AG04450 (cell line): ENCODE data around the gene SDR9C7. TPM values are rescaled to one million over a fixed set of nuclear protein-coding genes. Genes with fewer than 3 reads are reported as not detected.
"Not testable (repeated sequence)": the region's sequence is repeated elsewhere in the genome, so short reads cannot be mapped to it uniquely, and the experiment has no call there.

ENCODE experiments used
- CTCF ChIA-PET: fragments of 300-600, 350-600 bp; formaldehyde crosslinking; extraction: SDS; loops from one replicate; lab custom pipeline; 2022; ENCODE audit warnings: antibody characterized with exemption, inconsistent platforms; lab: Charles Lee
- POLR2A ChIA-PET: fragments of 350-600 bp; formaldehyde crosslinking; extraction: SDS; loops from one replicate; lab custom pipeline; 2021; ENCODE audit warnings: antibody characterized with exemption, inconsistent platforms; lab: Yijun Ruan, JAX
- DNase-seq: peaks from one replicate; pipeline ENCODE4 v3.0.0-alpha.2; 2011; ENCODE audit warnings: low read depth, low spot score
- H3K27ac ChIP-seq: one replicate; pipeline ENCODE4 v1.5.1; 2012; ENCODE audit warnings: low read depth, low read length, control low read depth
- H3K27me3 ChIP-seq: one replicate; pipeline ENCODE4 v1.6.0; 2012; ENCODE audit warnings: low read length; ENCODE audit not compliant: control insufficient read depth, insufficient read depth
- H3K4me3 ChIP-seq: 2 replicates; pipeline ENCODE4 v1.5.1; 2011; ENCODE audit warnings: mild to moderate bottlenecking, low read depth, low read length, control low read depth
- H3K9me3 ChIP-seq: 2 replicates; pipeline ENCODE4 v1.5.1; 2012; ENCODE audit warnings: low read length; ENCODE audit not compliant: control insufficient read depth, insufficient read depth
- CTCF ChIP-seq: IDR thresholded peaks from 2 replicates; pipeline ENCODE4 v1.5.1; 2011; ENCODE audit warnings: low read depth, low read length, control low read depth, inconsistent platforms
- polyA plus RNA-seq: library from polyadenylated mRNA; depleted of rRNA; stranded (reverse); fragments of >200 nt; gene quantifications from 2 replicates; pipeline ENCODE4 v1.2.3, GENCODE V29; 2011

Gene SDR9C7
- polyA plus RNA-seq, 1 experiment: not detected

GRCh38 chr12:56979628-56980027 is 45.4 kb upstream of the SDR9C7 start:
- POLR2A ChIA-PET: no interaction called here
- Histone ChIP-seq H3K27me3 (peaks cover 4% of the 10 kb centered on the region), H3K4me3 (no peak overlapping the region), H3K27ac (no peak overlapping the region), H3K9me3 (no peaks in the 10 kb centered on the region)
- CTCF ChIA-PET: no interaction called here
- TF ChIP-seq CTCF: no peak
- DNase-seq: no peak

- no peaks in the 10 kb centered on the region for H3K9me3 ChIP-seq
- POLR2A ChIA-PET: interaction anchor here (0.5 kb wide), 1 partner anchor 90 kb away, joined by 4 read pairs; no protein-coding TSS in a partner anchor
- CTCF ChIA-PET: no interaction called here
- no peak overlapping the region for H3K27ac ChIP-seq
- no peak overlapping the region for H3K4me3 ChIP-seq
- no peak for TF ChIP-seq CTCF
- no peak for DNase-seq
- H3K27me3 ChIP-seq: peaks cover 4% of the 10 kb centered on the region
Observed at GRCh38 chr12:56978397-56979138, 44.4 kb upstream of the SDR9C7 start.

GRCh38 chr12:56977361-56977760 is 43.2 kb upstream of the SDR9C7 start:
- CTCF ChIA-PET: not testable (repeated sequence)

GRCh38 chr12:56974224-56974623 is 40.0 kb upstream of the SDR9C7 start:
- POLR2A ChIA-PET, H3K9me3 ChIP-seq, CTCF ChIA-PET, H3K4me3 ChIP-seq, H3K27ac ChIP-seq, H3K27me3 ChIP-seq, DNase-seq: not testable (repeated sequence)

More at GRCh38 chr12:56977361-56977760, 43.2 kb upstream of the SDR9C7 start:
- DNase-seq, H3K27me3 ChIP-seq, H3K4me3 ChIP-seq, POLR2A ChIA-PET, H3K27ac ChIP-seq, H3K9me3 ChIP-seq: not testable (repeated sequence)

- H3K27me3 ChIP-seq, H3K9me3 ChIP-seq, H3K27ac ChIP-seq, DNase-seq, CTCF ChIA-PET, POLR2A ChIA-PET, H3K4me3 ChIP-seq: not testable (repeated sequence)
Observed at GRCh38 chr12:56968910-56969309, 34.7 kb upstream of the SDR9C7 start.

GRCh38 chr12:56965997-56966642 is 31.9 kb upstream of the SDR9C7 start:
- H3K4me3 ChIP-seq, H3K9me3 ChIP-seq, CTCF ChIA-PET, DNase-seq, POLR2A ChIA-PET, H3K27me3 ChIP-seq, H3K27ac ChIP-seq: not testable (repeated sequence)

- H3K27me3 ChIP-seq, CTCF ChIA-PET, DNase-seq, H3K27ac ChIP-seq, H3K4me3 ChIP-seq, H3K9me3 ChIP-seq, POLR2A ChIA-PET: not testable (repeated sequence)
Observed at GRCh38 chr12:56965124-56965523, 30.9 kb upstream of the SDR9C7 start.

GRCh38 chr12:56963557-56963956 is 29.3 kb upstream of the SDR9C7 start:
- H3K9me3 ChIP-seq, H3K27ac ChIP-seq, H3K27me3 ChIP-seq, H3K4me3 ChIP-seq, POLR2A ChIA-PET, DNase-seq, CTCF ChIA-PET: not testable (repeated sequence)

GRCh38 chr12:56962247-56962646 is 28.0 kb upstream of the SDR9C7 start:
- DNase-seq, H3K27me3 ChIP-seq, H3K9me3 ChIP-seq, H3K27ac ChIP-seq, CTCF ChIA-PET, H3K4me3 ChIP-seq, POLR2A ChIA-PET: not testable (repeated sequence)
